IPS-15b (cell line): ENCODE measurements around the gene GIMAP7.

Experiments
- H3K27me3 ChIP-seq: one replicate; pipeline ENCODE4 v1.6.1; 2013; ENCODE audit warnings: low read length; ENCODE audit not compliant: control insufficient read depth, insufficient read depth
- H3K36me3 ChIP-seq: one replicate; pipeline ENCODE4 v1.6.1; 2013; ENCODE audit warnings: low read length; ENCODE audit not compliant: control insufficient read depth, insufficient read depth
- H3K4me1 ChIP-seq: one replicate; pipeline ENCODE4 v1.6.1; 2013; ENCODE audit warnings: mild to moderate bottlenecking, low read length; ENCODE audit not compliant: control insufficient read depth, insufficient read depth
- H3K4me3 ChIP-seq: one replicate; pipeline ENCODE4 v1.5.1; 2013; ENCODE audit warnings: low read depth, low read length
- H3K9ac ChIP-seq: one replicate; pipeline ENCODE4 v1.6.1; 2013; ENCODE audit warnings: low read depth, mild to moderate bottlenecking, low read length
- H3K9me3 ChIP-seq: one replicate; pipeline ENCODE4 v1.6.1; 2013; ENCODE audit warnings: mild to moderate bottlenecking, low read length; ENCODE audit not compliant: control insufficient read depth, insufficient read depth

The GIMAP7 gene

GRCh38 chr7:150562919-150563318, 48.2 kb downstream of the GIMAP7 start:
- no peaks in the 10 kb centered on the region for H3K9me3 ChIP-seq
- no peaks in the 10 kb centered on the region for H3K36me3 ChIP-seq
- peaks cover 40% of the 10 kb centered on the region for H3K4me1 ChIP-seq
- H3K27me3 ChIP-seq: no peaks in the 10 kb centered on the region
- no peak overlapping the region for H3K9ac ChIP-seq
- no peak overlapping the region for H3K4me3 ChIP-seq

GRCh38 chr7:150564006-150564405, 49.3 kb downstream of the GIMAP7 start:
- no peak overlapping the region for H3K4me3 ChIP-seq
- no peaks in the 10 kb centered on the region for H3K36me3 ChIP-seq
- H3K9ac ChIP-seq: no peak overlapping the region
- no peaks in the 10 kb centered on the region for H3K27me3 ChIP-seq
- no peaks in the 10 kb centered on the region for H3K9me3 ChIP-seq
- peaks cover 40% of the 10 kb centered on the region for H3K4me1 ChIP-seq

- no peak overlapping the region for H3K4me3 ChIP-seq
- H3K27me3 ChIP-seq: no peaks in the 10 kb centered on the region
- H3K4me1 ChIP-seq: peaks cover 40% of the 10 kb centered on the region
- no peaks in the 10 kb centered on the region for H3K9me3 ChIP-seq
- H3K9ac ChIP-seq: no peak overlapping the region
- no peaks in the 10 kb centered on the region for H3K36me3 ChIP-seq
Measured at GRCh38 chr7:150564566-150564965, 49.9 kb downstream of the GIMAP7 start.

- no peaks in the 10 kb centered on the region for H3K27me3 ChIP-seq
- H3K9me3 ChIP-seq: no peaks in the 10 kb centered on the region
- peaks cover 40% of the 10 kb centered on the region for H3K4me1 ChIP-seq
- no peaks in the 10 kb centered on the region for H3K36me3 ChIP-seq
- no peak overlapping the region for H3K9ac ChIP-seq
- H3K4me3 ChIP-seq: no peak overlapping the region
Measured at GRCh38 chr7:150565239-150565638, 50.6 kb downstream of the GIMAP7 start.

GRCh38 chr7:150566123-150566522, 51.5 kb downstream of the GIMAP7 start:
- no peaks in the 10 kb centered on the region for H3K36me3 ChIP-seq
- H3K4me3 ChIP-seq: no peak overlapping the region
- peaks cover 40% of the 10 kb centered on the region for H3K4me1 ChIP-seq
- H3K9me3 ChIP-seq: no peaks in the 10 kb centered on the region
- no peak overlapping the region for H3K9ac ChIP-seq
- no peaks in the 10 kb centered on the region for H3K27me3 ChIP-seq

GRCh38 chr7:150566572-150566971, 51.9 kb downstream of the GIMAP7 start:
- Histone ChIP-seq H3K27me3 (no peaks in the 10 kb centered on the region), H3K9ac (no peak overlapping the region), H3K9me3 (no peaks in the 10 kb centered on the region), H3K36me3 (no peaks in the 10 kb centered on the region), H3K4me1 (peaks cover 40% of the 10 kb centered on the region), H3K4me3 (no peak overlapping the region)

- H3K9ac ChIP-seq: no peak within 1 kb of the TSS
- H3K36me3 ChIP-seq: no peaks in the 10 kb centered on the region
- peaks cover 40% of the 10 kb centered on the region for H3K4me1 ChIP-seq
- H3K27me3 ChIP-seq: no peaks in the 10 kb centered on the region
- no peak within 1 kb of the TSS for H3K4me3 ChIP-seq
- no peaks in the 10 kb centered on the region for H3K9me3 ChIP-seq
Measured at GRCh38 chr7:150567169-150567568, 52.5 kb downstream of the GIMAP7 start, which contains the start of gene GIMAP4. Gene GIMAP4 (plus strand): TSS chr7:150567390. CDS start chr7:150569902, 2,512 bp downstream.

- Histone ChIP-seq H3K4me1 (peaks cover 40% of the 10 kb centered on the region), H3K9me3 (no peaks in the 10 kb centered on the region), H3K9ac (no peak overlapping the region), H3K27me3 (no peaks in the 10 kb centered on the region), H3K36me3 (no peaks in the 10 kb centered on the region), H3K4me3 (no peak overlapping the region)
Measured at GRCh38 chr7:150567871-150568301, 53.2 kb downstream of the GIMAP7 start.

- Histone ChIP-seq H3K36me3 (no peaks in the 10 kb centered on the region), H3K9ac (no peak overlapping the region), H3K4me3 (no peak overlapping the region), H3K4me1 (peaks cover 36% of the 10 kb centered on the region), H3K27me3 (no peaks in the 10 kb centered on the region), H3K9me3 (no peaks in the 10 kb centered on the region)
Measured at GRCh38 chr7:150568714-150569113, 54.0 kb downstream of the GIMAP7 start.

GRCh38 chr7:150569245-150569955, 54.7 kb downstream of the GIMAP7 start:
- no peaks in the 10 kb centered on the region for H3K27me3 ChIP-seq
- no peaks in the 10 kb centered on the region for H3K9me3 ChIP-seq
- no peak overlapping the region for H3K4me3 ChIP-seq
- H3K9ac ChIP-seq: no peak overlapping the region
- H3K4me1 ChIP-seq: peaks cover 30% of the 10 kb centered on the region
- H3K36me3 ChIP-seq: no peaks in the 10 kb centered on the region
